GM12878 (cell line): ENCODE data around the gene TP53BP1. TPM values are rescaled to one million over a fixed set of nuclear protein-coding genes. Genes with fewer than 3 reads are reported as not detected.

Experiments
- ATAC-seq: fragments of 200-7000 bp; cut with Tn5 transposase; 3 replicates; pipeline ENCODE4 v1.9.1; 2020; ENCODE audit warnings: mild to moderate bottlenecking, moderate library complexity
- BruUV-seq: library from RNA; stranded (reverse); fragments of 400-500 nt; replicated peaks from 2 replicates; lab custom pipeline; 2021; lab: Mats Ljungman, UMichigan
- CTCF ChIA-PET: fragments of 300-600 bp; sonication (Branson Sonifier 250); formaldehyde crosslinking; extraction: SDS; loops from one replicate; lab custom pipeline; 2021; ENCODE audit warnings: inconsistent platforms; lab: Yijun Ruan, JAX
- POLR2A ChIA-PET: fragments of 350-600 bp; formaldehyde crosslinking; extraction: SDS; loops from one replicate; lab custom pipeline; 2021; ENCODE audit warnings: inconsistent platforms; lab: Charles Lee
- RAD21 ChIA-PET: fragments of 300-600 bp; sonication (Branson Sonifier 250); formaldehyde crosslinking; loops from one replicate; lab custom pipeline; 2023; ENCODE audit warnings: antibody characterized with exemption; ENCODE audit not compliant: unreplicated experiment; lab: Charles Lee
- SMC1A ChIA-PET: fragments of 300-600 bp; sonication (Branson Sonifier 250); formaldehyde crosslinking; loops from one replicate; lab custom pipeline; 2023; ENCODE audit not compliant: unreplicated experiment, uncharacterized antibody; lab: Charles Lee
- DNase-seq: peaks from one replicate; pipeline ENCODE4 v3.0.0-alpha.2; 2011; ENCODE audit warnings: low read depth, low spot score
- FAIRE-seq: peaks from 3 replicates; lab custom pipeline; 2011; peaks lifted over from hg19 to GRCh38; lab: Jason Lieb, UNC
- H2AFZ ChIP-seq: 2 replicates; pipeline ENCODE4 v1.6.0; 2011; ENCODE audit warnings: low read depth, low read length, control low read depth; ENCODE audit not compliant: control insufficient read depth
- H3K27ac ChIP-seq: 2 replicates; pipeline ENCODE4 v1.5.1; 2011; ENCODE audit warnings: control low read depth; ENCODE audit not compliant: control insufficient read depth, insufficient read depth
- H3K27me3 ChIP-seq, 2 experiments: replicated peaks in 1 of 2; 2 replicates each; pipeline versions ENCODE4 v1.6.0 to v1.6.1; 2011; ENCODE audit warnings: low read length in 1 of 2; ENCODE audit not compliant: control insufficient read depth in 2 of 2, insufficient read depth in 2 of 2
- H3K36me3 ChIP-seq, 2 experiments: 2 replicates each; pipeline ENCODE4 v1.5.1; 2011; ENCODE audit warnings: low read length in 1 of 2; ENCODE audit not compliant: control insufficient read depth in 2 of 2, insufficient read depth in 2 of 2
- H3K4me1 ChIP-seq: 2 replicates; pipeline ENCODE4 v1.6.1; 2011; ENCODE audit warnings: mild to moderate bottlenecking, low read length, moderate library complexity, mixed read lengths; ENCODE audit not compliant: control insufficient read depth, insufficient read depth
- H3K4me2 ChIP-seq: 2 replicates; pipeline ENCODE4 v1.6.0; 2011; ENCODE audit warnings: control low read depth; ENCODE audit not compliant: control insufficient read depth, insufficient read depth
- H3K4me3 ChIP-seq: fragments of 200-600 bp; sonication (generic); 2 replicates; pipeline ENCODE4 v1.5.1; 2016
- H3K79me2 ChIP-seq: 2 replicates; pipeline ENCODE4 v1.6.0; 2011; ENCODE audit warnings: low read length; ENCODE audit not compliant: control insufficient read depth, insufficient read depth
- H3K9ac ChIP-seq: 2 replicates; pipeline ENCODE4 v1.8.0; 2011; ENCODE audit warnings: low read length, control low read depth, mixed read lengths; ENCODE audit not compliant: control insufficient read depth, insufficient read depth
- H3K9me3 ChIP-seq: replicated peaks from 3 replicates; pipeline ENCODE4 v1.5.1; 2011; ENCODE audit warnings: mild to moderate bottlenecking, low read length; ENCODE audit not compliant: control insufficient read depth, insufficient read depth
- H4K20me1 ChIP-seq: 2 replicates; pipeline ENCODE4 v1.6.0; 2011; ENCODE audit not compliant: control insufficient read depth, insufficient read depth
- ASH2L ChIP-seq: fragments of 300-600, 200-600 bp; sonication (generic); IDR thresholded peaks from 2 replicates; pipeline ENCODE4 v1.6.1; 2017; ENCODE audit warnings: low read depth, mild to moderate bottlenecking, borderline replicate concordance
- BCL11A ChIP-seq: IDR thresholded peaks from 2 replicates; pipeline ENCODE4 v1.6.1; 2011; ENCODE audit warnings: low read depth, low read length
- BMI1 ChIP-seq: fragments of 450-650 bp; IDR thresholded peaks from 2 replicates; pipeline ENCODE4 v1.6.1; 2016; ENCODE audit warnings: mild to moderate bottlenecking, moderate library complexity, borderline replicate concordance
- CEBPB ChIP-seq, 2 experiments: fragments of 150-350 bp in 1 of 2; IDR thresholded peaks; 2 replicates each; pipeline ENCODE4 v1.6.1; 2012 to 2014; ENCODE audit warnings: low read depth in 2 of 2, low read length in 2 of 2, borderline replicate concordance in 1 of 2, inconsistent platforms in 1 of 2
- CHD4 ChIP-seq: fragments of 200-600 bp; sonication (generic); IDR thresholded peaks from 2 replicates; pipeline ENCODE4 v1.6.1; 2016; ENCODE audit warnings: mild to moderate bottlenecking
- EGR1 ChIP-seq, 2 experiments: IDR thresholded peaks; 1 replicate in 1 of 2; 2 replicates in 1 of 2; pipeline ENCODE4 v1.6.1; 2011 to 2012; ENCODE audit warnings: low read depth in 2 of 2, low read length in 2 of 2, borderline replicate concordance in 1 of 2, mild to moderate bottlenecking in 1 of 2, moderate library complexity in 1 of 2
- MXI1 ChIP-seq: fragments of 150-350 bp; IDR thresholded peaks from 2 replicates; pipeline ENCODE4 v1.6.1; 2011; ENCODE audit warnings: low read depth, mild to moderate bottlenecking, inconsistent platforms, low read length, improper control_type of control experiment
- MYB ChIP-seq: fragments of 150-350 bp; IDR thresholded peaks from 2 replicates; pipeline ENCODE4 v1.6.1; 2014; ENCODE audit warnings: mild to moderate bottlenecking, low read depth, low read length, borderline replicate concordance
- NFYA ChIP-seq: IDR thresholded peaks from 2 replicates; pipeline ENCODE4 v1.6.1; 2011; ENCODE audit warnings: low read depth, mild to moderate bottlenecking, low read length, improper control_type of control experiment, borderline replicate concordance
- POLR2AphosphoS2 ChIP-seq: IDR thresholded peaks from 2 replicates; pipeline ENCODE4 v1.6.1; 2011; ENCODE audit warnings: low read depth, mild to moderate bottlenecking, low read length, improper control_type of control experiment, moderate library complexity
- RAD21 ChIP-seq: IDR thresholded peaks from 2 replicates; pipeline ENCODE4 v1.6.1; 2011; ENCODE audit warnings: mild to moderate bottlenecking, low read depth, low read length, moderate library complexity; ENCODE audit not compliant: insufficient read depth
- RCOR1 ChIP-seq: conservative IDR thresholded peaks from 2 replicates; pipeline ENCODE4 v1.6.1; 2012; ENCODE audit warnings: low read depth, low read length, improper control_type of control experiment
- SUZ12 ChIP-seq: fragments of 200-600 bp; sonication (generic); IDR thresholded peaks from one replicate; pipeline ENCODE4 v1.6.1; 2018; ENCODE audit warnings: antibody characterized with exemption, mild to moderate bottlenecking; ENCODE audit not compliant: unreplicated experiment
- ZNF207 ChIP-seq: fragments of 450-650 bp; IDR thresholded peaks from 2 replicates; pipeline ENCODE4 v1.6.1; 2014; ENCODE audit warnings: antibody characterized with exemption, mild to moderate bottlenecking, borderline replicate concordance
- ZNF24 ChIP-seq: fragments of 450-650 bp; IDR thresholded peaks from 2 replicates; pipeline ENCODE4 v1.6.1; 2017; ENCODE audit warnings: antibody characterized with exemption, mild to moderate bottlenecking
- WGBS: methylation state at CpG from one replicate; pipeline ENCODE4 v1.1.6; 2016; ENCODE audit warnings: low lambda C conversion rate; ENCODE audit not compliant: insufficient replicate concordance, insufficient coverage; ENCODE audit errors: missing lambda C conversion rate; 5-methylcytosine and 5-hydroxymethylcytosine counted together
- in situ Hi-C: fragments of 300-500 bp; cut with MboI; formaldehyde crosslinking; loops from 9 replicates; pipeline ENCODE4 v1.14.3; 2018; ENCODE audit warnings: mixed read lengths
- intact Hi-C: fragments of 100-400 bp; cut with micrococcal nuclease; formaldehyde crosslinking; loops from one replicate; pipeline ENCODE4 v1.14.2; 2022; ENCODE audit not compliant: unreplicated experiment
- polyA plus RNA-seq, 11 experiments: library from polyadenylated mRNA; depleted of rRNA in 4 of 11; unstranded in 6 of 11; stranded (reverse) in 5 of 11; fragments of >200 nt; fragmentation: Nextera tagmentation in 4 of 11; fragmentation: Illumina TruSeq in 1 of 11; extraction: Ambion mirVana in 4 of 11; extraction: Trizol in 1 of 11; gene quantifications; 1 replicate in 1 of 11; 2 replicates in 10 of 11; pipeline versions ENCODE4 v1.2.1 to v1.2.3, GENCODE V29; 2011 to 2016; ENCODE audit warnings: inconsistent platforms in 2 of 11, missing spikeins in 2 of 11, low read depth in 1 of 11
- total RNA-seq, 4 experiments: library from RNA; depleted of rRNA in 3 of 4; stranded (reverse); fragments of >200 nt in 3 of 4; fragmentation: Illumina TruSeq in 1 of 4; extraction: Trizol in 1 of 4; gene quantifications; 2 replicates each; pipeline versions ENCODE4 v1.2.1 to v1.2.3, GENCODE V29; 2013 to 2021
- TF ChIP-seq, protein P1 (sequence below): IDR thresholded peaks from 2 replicates; pipeline ENCODE4 v1.6.1; 2012; ENCODE audit warnings: improper control_type of control experiment, low read depth, low read length; ENCODE audit not compliant: insufficient replicate concordance
- TF ChIP-seq, protein P2 (sequence below): fragments of 450-650 bp; IDR thresholded peaks from 2 replicates; pipeline ENCODE4 v1.6.1; 2017; ENCODE audit warnings: mild to moderate bottlenecking, moderate library complexity

The TP53BP1 gene
- total and polyA plus RNA-seq, 10 of the 15 experiments (the other 5 are each of a cell fraction or from before 2014, with no cell fraction given), result 6.2 to 50.2 (median 19.3) TPM

DNA sequence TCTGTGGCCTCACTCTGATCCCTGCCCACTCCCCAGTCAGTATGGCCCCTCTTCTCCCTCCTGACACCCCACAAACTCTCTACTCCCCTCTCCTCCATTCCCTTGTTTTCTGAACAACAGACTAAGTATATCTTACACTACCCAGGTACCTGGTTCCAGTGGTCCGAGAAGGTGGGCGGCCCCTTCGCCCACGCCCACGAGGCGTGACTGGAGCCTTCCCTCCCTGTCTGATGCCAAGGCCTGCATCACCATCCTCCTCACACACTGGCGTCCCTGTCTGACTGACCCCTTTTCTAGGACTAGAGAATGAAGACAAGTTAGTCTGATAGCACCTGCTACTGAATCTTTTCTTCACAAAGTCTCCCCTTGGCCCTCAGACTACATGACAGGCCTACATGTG is 72.1 kb downstream of the TP53BP1 start:
- RAD21 ChIA-PET, result no interaction called here
- TF ChIP-seq, protein P1, sequence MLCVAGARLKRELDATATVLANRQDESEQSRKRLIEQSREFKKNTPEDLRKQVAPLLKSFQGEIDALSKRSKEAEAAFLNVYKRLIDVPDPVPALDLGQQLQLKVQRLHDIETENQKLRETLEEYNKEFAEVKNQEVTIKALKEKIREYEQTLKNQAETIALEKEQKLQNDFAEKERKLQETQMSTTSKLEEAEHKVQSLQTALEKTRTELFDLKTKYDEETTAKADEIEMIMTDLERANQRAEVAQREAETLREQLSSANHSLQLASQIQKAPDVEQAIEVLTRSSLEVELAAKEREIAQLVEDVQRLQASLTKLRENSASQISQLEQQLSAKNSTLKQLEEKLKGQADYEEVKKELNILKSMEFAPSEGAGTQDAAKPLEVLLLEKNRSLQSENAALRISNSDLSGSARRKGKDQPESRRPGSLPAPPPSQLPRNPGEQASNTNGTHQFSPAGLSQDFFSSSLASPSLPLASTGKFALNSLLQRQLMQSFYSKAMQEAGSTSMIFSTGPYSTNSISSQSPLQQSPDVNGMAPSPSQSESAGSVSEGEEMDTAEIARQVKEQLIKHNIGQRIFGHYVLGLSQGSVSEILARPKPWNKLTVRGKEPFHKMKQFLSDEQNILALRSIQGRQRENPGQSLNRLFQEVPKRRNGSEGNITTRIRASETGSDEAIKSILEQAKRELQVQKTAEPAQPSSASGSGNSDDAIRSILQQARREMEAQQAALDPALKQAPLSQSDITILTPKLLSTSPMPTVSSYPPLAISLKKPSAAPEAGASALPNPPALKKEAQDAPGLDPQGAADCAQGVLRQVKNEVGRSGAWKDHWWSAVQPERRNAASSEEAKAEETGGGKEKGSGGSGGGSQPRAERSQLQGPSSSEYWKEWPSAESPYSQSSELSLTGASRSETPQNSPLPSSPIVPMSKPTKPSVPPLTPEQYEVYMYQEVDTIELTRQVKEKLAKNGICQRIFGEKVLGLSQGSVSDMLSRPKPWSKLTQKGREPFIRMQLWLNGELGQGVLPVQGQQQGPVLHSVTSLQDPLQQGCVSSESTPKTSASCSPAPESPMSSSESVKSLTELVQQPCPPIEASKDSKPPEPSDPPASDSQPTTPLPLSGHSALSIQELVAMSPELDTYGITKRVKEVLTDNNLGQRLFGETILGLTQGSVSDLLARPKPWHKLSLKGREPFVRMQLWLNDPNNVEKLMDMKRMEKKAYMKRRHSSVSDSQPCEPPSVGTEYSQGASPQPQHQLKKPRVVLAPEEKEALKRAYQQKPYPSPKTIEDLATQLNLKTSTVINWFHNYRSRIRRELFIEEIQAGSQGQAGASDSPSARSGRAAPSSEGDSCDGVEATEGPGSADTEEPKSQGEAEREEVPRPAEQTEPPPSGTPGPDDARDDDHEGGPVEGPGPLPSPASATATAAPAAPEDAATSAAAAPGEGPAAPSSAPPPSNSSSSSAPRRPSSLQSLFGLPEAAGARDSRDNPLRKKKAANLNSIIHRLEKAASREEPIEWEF, result no peak
- TF ChIP-seq ZNF207, result no peak
- no peak for TF ChIP-seq SUZ12
- no peak for TF ChIP-seq CEBPB (IDR thresholded peaks at IDR 0.05; ENCODE audit: borderline replicate concordance in 1 of 2, low read depth in 2 of 2, low read length in 2 of 2)
- TF ChIP-seq CHD4, result no peak
- TF ChIP-seq, protein P2, sequence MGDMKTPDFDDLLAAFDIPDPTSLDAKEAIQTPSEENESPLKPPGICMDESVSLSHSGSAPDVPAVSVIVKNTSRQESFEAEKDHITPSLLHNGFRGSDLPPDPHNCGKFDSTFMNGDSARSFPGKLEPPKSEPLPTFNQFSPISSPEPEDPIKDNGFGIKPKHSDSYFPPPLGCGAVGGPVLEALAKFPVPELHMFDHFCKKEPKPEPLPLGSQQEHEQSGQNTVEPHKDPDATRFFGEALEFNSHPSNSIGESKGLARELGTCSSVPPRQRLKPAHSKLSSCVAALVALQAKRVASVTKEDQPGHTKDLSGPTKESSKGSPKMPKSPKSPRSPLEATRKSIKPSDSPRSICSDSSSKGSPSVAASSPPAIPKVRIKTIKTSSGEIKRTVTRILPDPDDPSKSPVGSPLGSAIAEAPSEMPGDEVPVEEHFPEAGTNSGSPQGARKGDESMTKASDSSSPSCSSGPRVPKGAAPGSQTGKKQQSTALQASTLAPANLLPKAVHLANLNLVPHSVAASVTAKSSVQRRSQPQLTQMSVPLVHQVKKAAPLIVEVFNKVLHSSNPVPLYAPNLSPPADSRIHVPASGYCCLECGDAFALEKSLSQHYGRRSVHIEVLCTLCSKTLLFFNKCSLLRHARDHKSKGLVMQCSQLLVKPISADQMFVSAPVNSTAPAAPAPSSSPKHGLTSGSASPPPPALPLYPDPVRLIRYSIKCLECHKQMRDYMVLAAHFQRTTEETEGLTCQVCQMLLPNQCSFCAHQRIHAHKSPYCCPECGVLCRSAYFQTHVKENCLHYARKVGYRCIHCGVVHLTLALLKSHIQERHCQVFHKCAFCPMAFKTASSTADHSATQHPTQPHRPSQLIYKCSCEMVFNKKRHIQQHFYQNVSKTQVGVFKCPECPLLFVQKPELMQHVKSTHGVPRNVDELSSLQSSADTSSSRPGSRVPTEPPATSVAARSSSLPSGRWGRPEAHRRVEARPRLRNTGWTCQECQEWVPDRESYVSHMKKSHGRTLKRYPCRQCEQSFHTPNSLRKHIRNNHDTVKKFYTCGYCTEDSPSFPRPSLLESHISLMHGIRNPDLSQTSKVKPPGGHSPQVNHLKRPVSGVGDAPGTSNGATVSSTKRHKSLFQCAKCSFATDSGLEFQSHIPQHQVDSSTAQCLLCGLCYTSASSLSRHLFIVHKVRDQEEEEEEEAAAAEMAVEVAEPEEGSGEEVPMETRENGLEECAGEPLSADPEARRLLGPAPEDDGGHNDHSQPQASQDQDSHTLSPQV, result no peak
- no peak for TF ChIP-seq POLR2AphosphoS2
- no peak for TF ChIP-seq MXI1
- TF ChIP-seq ZNF24, result no peak
- TF ChIP-seq EGR1 (IDR thresholded peaks at IDR 0.05; ENCODE audit: borderline replicate concordance in 1 of 2, low read depth in 2 of 2, low read length in 2 of 2), result no peak
- no peak for TF ChIP-seq RAD21
- no peak for TF ChIP-seq RCOR1
- no peak for TF ChIP-seq ASH2L
- no peak for TF ChIP-seq NFYA
- no peak for TF ChIP-seq BMI1
- no peak for TF ChIP-seq MYB
- no peak for TF ChIP-seq BCL11A

More for the DNA sequence above, 72.1 kb downstream of the TP53BP1 start:
- no peaks in the 10 kb centered on the region for H4K20me1 ChIP-seq
- intact Hi-C loops, result no loop called here
- no peaks in the 10 kb centered on the region for H3K4me1 ChIP-seq
- no TSS peak for BruUV-seq
- DNase-seq (no peak), FAIRE-seq (no peak), ATAC-seq (no peak)
- H3K9me3 ChIP-seq, result no peaks in the 10 kb centered on the region
- H3K9ac ChIP-seq, result no peak overlapping the region
- no peaks in the 10 kb centered on the region for H3K79me2 ChIP-seq
- no peak overlapping the region for H2AFZ ChIP-seq
- no peaks in the 10 kb centered on the region for H3K27me3 ChIP-seq
- WGBS, result 100% methylated on average over 7 of the region's 7 CpGs
- POLR2A ChIA-PET, result no interaction called here
- H3K4me2 ChIP-seq, result no peak overlapping the region
- SMC1A ChIA-PET, result no interaction called here
- H3K4me3 ChIP-seq, result no peak overlapping the region
- CTCF ChIA-PET, result no interaction called here
- H3K36me3 ChIP-seq, result peaks cover 5 to 21% of the 10 kb centered on the region in 2 experiments
- in situ Hi-C loops, result no loop called here
- no peak overlapping the region for H3K27ac ChIP-seq
